Stimulated activated CD4-positive, alpha-beta T cell treated with anti-CD3 and anti-CD28 coated beads, TNF-alpha, amount 100 ng/mL, for 48 hours (primary cell): ENCODE measurements around the gene PPP1R7.

Experiments
- DNase-seq, 3 donors: peaks; one replicate each; pipeline ENCODE4 v3.0.0-alpha.2; 2020; ENCODE audit warnings: low read depth in 3 of 3

PPP1R7 gene

DNA sequence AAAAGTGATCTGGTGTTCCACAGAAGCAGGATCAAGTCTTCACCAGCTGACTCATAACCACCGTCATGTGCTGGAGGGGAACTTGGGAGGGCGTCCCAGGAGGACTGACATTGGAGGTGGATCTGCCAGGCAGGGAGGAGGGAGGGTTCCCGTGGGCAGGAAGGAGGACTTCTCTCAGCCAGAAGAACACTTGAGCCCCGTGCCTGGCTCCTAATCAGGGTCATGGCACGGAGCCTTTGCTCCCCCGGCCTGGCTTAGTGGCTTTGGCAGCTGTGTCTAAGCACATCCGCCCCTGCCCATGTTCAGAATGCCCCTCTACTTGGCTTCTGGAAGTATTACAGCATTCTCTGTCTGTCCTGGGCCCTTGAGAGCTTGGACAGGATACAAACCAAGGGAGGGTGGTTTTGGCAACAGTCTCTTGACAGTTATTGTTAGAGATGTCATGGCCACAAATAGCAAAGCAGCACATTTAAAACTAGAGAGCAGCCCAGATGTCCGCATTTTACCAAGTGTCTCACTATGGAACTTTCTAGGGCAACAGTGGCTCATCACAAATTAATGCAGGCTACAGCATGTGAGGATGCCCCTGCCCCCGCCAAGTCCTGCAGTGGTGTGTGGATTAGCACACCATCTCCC, 11.5 kb downstream of the PPP1R7 start:
- DNase-seq = no peak

GRCh38 chr2:241163601-241164118, 13.4 kb downstream of the PPP1R7 start:
- DNase-seq = no peak

DNA sequence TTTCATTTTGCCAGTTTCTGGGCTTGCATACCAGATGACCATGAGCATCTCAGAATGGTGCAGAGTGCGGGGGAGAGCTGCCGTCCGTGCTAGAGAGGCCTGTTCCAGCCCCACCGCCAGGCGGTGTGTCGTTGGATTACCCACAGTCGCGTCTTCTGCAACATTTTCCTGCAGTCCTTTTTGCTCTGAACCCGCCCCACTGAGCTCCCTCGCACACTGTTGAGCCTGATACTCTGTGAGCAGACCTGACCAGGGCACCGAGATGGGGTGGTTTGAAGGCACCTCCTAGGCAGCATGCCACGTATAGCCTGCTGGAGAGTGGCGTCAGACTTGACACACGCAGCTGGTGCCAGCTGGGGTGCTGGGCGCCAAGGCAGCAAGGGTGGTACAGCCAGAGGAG, 18.1 kb downstream of the PPP1R7 start:
- no peak for DNase-seq

DNA sequence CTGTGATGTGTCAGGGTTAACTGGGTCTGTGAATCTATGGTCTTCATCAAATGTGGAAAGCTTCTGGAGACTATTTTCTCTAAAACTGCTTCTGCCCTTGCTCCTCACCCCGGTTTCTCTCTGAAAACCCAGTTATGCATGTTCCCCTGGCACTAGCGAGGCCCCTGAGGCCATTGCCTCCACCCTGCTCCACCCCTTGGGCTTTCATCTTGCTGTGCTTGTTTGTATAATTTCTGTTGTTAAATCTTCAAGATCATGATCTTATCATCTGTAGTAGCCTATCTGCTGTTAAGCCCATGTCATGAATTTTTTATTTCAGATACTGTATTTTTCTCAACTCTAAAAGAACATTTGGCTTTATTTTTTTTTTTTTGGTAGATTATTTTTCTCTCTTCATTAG, 23.3 kb downstream of the PPP1R7 start:
- DNase-seq = no peak

DNA sequence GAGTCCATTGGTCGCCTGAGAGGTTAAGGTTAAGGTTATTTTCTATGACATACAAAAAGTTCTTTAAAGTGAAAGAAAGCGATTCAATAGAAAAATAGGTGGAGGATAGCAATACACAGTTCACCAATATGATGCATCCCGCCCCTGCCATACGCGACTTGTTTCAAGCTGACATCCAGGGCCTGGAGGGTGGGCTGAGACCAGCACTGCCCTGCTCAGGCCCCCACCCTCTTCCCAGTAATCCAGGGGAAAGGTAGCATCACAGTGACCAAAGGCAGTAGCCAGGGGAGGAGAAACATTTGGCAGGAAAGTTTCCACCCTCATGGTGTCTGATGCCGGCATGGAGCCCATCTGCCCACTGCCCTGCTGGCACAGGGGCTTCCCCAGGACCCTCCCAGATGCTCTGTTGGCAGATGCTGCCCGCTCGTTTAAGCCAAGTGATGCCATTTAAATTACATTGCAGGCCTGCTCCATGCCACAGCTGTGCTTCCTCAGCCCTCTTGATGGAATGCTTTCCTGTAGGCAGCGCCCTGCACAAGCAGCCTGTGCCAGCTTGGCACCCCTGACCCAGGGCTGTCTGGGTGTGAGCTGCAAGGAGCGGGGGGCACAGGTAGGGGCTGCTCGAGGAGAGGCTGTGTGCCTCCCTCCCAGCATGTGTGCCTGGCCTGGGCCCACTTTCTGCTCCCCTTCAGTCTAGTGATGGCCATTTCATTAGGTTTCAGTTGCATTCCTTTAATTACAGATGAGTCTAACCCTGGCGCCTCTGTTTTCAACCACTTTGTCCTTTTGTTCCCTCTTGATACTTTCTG, 27.5 kb downstream of the PPP1R7 start:
- no peak for DNase-seq

DNA sequence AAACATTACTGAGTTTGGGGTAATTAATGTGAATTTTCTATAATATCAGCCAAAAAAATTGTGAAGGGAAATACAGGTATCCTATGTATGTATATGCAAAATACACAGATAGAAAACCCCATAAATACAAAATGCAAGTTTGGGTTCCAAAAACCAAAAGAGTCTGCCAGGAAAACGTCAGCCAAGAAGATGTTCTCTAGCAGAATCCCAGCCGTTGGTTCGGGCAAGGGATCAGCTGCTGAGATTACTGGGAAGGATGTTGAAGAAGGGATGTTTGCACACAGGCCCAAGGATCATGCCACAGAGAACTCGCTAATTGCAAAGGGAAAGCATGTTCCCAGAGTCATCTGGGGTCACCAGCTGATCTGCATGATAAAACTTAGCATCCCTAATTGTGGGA, 28.7 kb downstream of the PPP1R7 start:
- DNase-seq = no peak

GRCh38 chr2:241179899-241180298, 29.6 kb downstream of the PPP1R7 start:
- peak in 2 of 3 donors; percentile 25 to 28 for DNase-seq

DNA sequence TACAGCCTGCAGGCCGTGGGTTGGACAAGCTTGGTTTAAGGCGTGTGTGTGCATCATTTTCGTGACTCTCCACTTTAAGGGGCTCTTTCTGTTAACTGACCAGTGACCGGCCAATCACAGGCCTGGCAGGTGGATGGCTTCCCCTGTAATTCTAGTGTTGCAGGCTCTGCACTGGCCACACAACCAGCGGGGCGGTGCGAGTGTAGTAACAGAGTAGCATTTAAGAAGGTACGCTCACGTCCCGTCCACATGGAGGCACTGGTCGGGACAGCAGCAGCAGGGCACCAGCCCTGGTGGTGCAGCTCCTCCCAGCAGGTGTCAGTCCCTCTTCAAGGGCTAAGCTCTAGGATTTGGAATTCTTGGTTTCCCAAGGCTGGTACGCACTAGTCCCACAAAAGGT, 30.2 kb downstream of the PPP1R7 start:
- no peak for DNase-seq

GRCh38 chr2:241182126-241182525, 31.9 kb downstream of the PPP1R7 start:
- no peak for DNase-seq

DNA sequence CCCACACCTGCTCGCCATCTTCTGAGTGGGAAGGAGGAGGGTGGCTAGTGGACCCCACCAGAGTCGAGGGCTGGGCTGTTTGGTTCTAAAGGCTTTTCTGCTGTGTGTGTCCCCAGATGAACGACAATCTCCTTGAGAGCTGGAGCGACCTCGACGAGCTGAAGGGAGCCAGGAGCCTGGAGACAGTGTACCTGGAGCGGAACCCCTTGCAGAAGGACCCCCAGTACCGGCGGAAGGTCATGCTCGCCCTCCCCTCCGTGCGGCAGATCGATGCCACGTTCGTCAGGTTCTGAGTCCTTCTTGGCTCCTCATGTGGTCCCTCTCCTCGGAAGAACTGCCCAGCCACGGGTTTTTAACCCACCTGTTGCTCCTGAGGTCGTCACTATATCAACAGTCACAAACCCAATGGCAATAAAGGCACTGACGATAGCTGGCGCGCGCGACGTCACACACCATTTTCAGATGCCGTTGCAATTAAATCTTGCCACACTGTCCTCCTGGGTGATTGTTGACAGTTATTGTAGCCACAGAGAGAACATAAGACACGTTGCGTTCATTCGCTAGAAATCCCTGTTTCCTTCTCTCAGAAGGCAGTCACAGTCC, 32.4 kb downstream of the PPP1R7 start:
- no peak for DNase-seq

DNA sequence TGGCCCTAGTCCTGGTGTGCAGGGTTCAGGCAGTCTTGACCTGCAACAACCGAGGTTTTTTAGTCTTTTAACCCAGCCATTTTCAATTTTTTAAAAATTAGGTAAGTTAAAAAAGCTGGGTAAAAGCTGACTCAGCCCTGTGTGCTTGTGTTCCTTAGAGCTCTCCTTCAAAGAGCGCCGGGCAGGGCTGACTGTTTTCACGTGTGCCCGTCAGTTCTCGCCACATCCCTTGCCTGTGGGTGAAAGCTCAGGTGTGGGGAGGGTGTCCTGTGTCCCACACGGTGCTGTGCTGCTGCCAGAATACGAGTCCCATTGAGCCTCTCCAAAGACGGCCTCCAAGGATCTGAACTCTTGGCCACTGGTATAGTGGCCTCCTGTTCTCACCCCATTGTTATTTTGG, 33.0 kb downstream of the PPP1R7 start:
- no peak for DNase-seq

DNA sequence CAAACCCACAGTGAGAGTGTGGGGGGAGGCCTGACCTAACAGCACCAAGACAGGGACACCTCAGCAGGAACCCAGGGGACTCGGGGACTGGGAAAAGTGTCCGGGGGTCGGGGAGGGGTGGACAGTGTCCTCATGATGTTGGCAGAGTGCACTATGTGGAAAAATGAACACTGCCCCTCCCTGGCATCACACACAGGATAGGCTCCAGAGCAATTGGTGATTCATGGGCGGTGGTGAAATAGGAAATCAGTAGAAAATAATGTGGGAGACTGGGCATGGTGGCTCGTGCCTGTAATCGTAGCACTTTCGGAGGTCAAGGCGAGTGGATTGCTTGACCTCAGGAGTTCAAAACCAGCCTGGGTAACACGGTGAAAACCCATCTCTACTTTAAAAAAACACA, 34.6 kb downstream of the PPP1R7 start:
- DNase-seq = no peak

DNA sequence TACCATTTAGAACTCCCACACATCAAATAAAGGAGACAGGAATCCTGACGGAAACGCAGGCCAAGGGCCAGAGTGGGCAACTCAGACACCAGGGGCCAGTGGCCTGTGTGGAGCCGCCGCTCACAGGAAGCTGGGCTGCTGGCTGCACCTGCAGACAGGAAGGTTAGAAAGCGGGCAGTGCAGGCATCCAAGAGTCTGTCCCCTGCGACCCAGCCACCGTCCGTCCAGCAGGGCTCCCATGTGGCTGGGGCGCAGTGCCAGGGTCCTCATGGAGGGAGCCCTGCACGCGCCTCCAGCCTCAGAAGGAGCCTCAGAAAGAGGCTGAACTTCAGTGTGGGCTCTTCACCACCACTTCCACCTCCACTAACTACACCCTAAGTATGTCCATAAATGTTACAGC, 35.7 kb downstream of the PPP1R7 start:
- DNase-seq = no peak

- no peak for DNase-seq
Observed at GRCh38 chr2:241187101-241187917, 37.0 kb downstream of the PPP1R7 start.

DNA sequence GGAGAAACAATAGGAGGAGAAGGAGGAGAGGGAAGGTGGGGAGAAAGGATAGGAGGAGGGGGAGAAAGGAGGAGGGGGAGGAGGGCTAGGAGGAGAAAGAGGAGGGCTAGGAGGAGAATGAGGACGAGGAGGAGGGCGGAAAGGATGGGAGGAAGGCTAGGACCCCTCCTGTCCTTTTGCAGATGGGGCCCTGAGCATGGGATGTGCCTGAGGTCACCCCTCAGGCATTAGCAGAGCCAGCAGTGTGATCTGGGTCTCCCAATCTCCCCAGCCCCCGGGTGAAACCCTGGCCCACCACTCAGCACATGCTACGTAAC, 37.6 kb downstream of the PPP1R7 start:
- DNase-seq = no peak

DNA sequence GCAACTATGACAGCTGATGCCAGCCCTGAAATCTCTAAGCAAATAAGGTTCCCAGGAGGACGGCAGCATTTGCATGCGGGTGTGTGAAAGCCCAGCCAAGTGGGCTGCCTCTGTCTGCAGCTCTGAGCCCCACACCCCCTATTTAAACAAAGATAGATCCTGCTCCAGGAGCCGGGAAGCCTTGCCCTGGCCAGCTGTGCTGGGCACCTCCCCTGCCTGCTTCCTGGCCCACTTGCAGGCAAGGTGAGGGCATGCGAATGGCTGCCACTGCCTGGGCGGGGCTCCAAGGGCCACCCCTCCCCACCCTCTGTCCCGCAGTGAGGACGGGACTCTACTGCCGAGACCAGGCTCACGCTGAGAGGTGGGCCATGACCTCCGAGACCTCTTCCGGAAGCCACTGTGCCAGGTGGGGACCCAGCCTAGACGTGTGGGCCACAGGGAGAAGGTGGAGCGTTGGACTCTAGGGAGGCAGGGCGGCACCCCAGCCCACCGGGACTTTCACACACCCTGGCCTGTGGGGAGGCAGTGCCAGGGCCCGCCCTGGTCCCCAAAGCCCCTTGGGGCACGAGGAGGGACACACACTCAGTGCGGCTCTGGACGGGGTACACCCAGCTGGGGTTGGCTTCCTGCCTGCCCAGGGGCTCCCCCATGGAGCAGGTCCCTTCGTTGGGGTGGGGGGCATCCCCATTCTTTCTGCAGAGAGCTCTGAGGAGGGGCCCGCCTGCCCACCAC, 38.3 kb downstream of the PPP1R7 start, which contains the start of gene ANO7:
ANO7 (plus strand) TSS at position 317 of the 732 bp plus-strand sequence. CDS start 1,387 bp downstream, outside the sequence.
- DNase-seq = no peak

GRCh38 chr2:241189093-241189855, 39.0 kb downstream of the PPP1R7 start:
- no peak for DNase-seq

DNA sequence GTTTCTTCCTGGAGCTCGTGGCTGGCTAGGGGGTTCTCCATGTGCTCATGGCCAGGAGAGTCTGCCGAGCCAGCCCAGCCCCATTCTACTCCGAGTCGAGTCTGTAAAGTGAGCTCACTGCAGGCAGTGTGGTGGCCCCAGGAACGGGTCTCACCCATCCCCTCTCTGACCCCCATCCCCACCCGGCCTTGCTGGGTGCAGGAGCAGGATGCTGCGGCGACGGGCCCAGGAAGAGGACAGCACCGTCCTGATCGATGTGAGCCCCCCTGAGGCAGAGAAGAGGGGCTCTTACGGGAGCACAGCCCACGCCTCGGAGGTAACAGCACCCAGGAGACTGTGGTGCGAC, 39.6 kb downstream of the PPP1R7 start:
- DNase-seq = no peak

- DNase-seq = no peak
Observed at GRCh38 chr2:241190291-241190981, 40.2 kb downstream of the PPP1R7 start.

DNA sequence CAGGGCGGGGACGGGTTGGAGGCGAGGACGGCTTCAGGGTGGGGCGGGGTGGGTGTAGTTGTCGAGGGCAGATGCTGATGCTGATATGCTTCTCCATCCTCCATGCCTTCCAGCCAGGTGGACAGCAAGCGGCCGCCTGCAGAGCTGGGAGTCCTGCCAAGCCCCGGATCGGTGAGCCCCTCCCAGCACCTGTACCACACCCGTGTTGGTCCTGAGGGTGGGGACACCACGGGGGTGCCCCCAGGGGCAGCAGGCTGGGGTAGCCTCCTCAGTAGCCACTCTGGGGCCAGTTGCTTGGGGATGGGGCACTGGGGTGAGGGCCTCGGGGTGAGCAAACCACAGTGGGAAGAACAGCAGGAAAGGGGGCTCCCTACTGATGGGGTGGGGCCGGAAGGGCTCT, 40.8 kb downstream of the PPP1R7 start:
- no peak for DNase-seq
